Inferior parietal cortex (tissue), 1 donor: ENCODE measurements around the gene SH3YL1.
A peak's percentile ranks its signal among the peaks of the same experiment; 100 is the strongest.

ENCODE experiments used
- DNase-seq: peaks from one replicate; pipeline ENCODE4 v3.0.0-alpha.2; 2016; ENCODE audit errors: extremely low spot score

Gene SH3YL1

DNA sequence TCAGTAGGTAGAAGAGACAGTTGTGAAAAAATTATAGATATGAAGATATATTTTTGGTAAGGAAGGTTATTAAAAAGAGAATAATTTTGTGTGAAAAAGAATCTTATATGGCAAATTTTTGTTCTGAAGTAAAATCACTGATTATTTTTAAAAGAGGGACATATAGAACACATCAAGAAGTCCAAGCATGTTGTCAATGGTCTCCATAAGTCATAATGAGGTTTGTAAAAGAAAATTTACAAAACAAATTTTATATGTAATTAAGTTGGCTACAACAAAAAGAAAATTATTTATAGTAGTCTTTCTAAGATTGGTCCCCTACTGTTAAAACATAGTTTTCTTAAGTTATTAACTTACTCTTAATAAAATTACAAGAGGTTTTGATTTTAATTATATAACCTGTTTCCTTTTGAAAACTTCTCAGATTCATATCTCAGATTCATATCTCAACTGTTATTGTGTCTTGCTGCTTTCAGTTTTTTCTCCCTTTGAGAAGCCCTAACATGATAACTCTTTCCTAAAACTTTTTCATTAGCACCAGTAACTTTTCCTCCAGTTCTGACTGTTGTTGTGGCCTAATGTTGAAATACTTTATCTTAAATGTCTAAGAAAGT, 81.2 kb downstream of the SH3YL1 start:
- DNase-seq = no peak

DNA sequence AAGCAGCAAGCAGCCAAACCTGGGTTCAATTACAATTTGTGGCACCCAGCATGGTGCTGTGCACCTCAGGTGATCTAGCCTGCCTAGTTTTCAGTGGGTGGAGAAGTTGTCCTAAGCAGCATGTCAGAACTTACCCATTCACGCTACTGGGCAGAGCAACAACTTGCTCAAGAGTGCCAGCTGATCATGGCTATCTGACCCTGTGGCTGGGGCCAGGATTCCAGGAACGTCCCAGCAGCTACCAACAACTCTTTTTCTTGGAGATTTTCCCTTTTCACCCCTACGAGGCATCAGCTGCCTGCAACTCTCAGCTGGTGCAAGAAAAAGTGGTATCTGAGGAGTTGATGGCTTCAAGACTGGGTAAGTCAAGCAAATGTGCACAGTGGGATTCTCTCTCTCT, 83.5 kb downstream of the SH3YL1 start:
- no peak for DNase-seq

DNA sequence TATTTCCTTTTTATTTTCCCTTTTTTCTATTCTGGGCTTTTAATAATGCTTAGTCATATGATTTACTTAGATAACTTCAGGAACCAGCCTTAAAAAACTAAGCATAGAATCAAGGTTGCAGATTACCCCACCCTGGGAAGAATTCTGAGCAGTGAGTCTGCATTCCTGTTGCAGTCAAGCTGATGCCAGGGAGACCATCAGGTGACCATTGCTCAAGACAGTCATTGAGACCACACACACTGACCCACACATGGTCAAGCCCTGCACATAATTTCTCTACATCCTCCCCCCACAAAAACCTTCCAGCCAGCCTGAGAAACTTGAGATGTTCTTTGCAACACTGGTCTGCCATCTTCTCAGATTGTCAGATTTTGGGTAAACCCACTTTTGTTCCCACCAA, 83.9 kb downstream of the SH3YL1 start:
- DNase-seq = no peak

DNA sequence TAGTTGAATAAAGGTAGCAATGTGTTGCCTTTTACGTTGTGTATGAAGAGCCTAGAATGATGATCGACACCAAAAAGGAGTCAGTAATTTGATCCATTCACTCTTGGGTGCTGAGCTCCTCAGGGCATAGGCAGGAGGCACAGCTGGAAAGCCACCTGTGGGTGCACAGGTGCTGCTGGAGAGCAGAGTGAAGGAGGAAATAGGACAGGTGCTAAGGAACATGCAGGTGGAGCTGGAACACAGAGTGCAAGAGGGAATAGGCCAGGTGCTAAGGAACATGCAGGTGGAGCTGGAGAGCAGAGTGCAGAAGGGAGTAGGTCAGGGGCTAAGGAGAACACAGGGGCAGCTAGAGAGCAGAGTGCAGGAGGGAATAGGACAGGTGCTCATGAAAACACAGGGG, 86.1 kb downstream of the SH3YL1 start:
- DNase-seq = no peak

DNA sequence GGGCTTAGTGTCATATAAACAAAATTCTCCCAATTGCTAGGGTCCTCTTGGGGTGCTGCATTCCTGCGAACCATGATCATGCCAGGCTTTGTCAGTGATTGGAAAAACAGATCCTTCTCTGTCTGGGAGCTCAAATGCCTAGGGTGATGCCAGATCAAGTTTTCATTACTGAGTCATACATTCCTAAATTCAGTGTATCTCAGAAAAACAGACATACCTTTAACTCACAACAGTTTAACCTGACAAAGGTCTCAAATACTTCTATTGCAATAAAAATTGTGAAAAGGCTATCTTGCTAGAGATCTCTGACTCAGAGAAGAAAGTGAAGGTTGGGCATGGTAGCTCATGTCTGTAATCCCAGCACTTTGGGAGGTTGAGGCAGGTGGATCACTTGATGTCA, 86.9 kb downstream of the SH3YL1 start:
- no peak for DNase-seq

DNA sequence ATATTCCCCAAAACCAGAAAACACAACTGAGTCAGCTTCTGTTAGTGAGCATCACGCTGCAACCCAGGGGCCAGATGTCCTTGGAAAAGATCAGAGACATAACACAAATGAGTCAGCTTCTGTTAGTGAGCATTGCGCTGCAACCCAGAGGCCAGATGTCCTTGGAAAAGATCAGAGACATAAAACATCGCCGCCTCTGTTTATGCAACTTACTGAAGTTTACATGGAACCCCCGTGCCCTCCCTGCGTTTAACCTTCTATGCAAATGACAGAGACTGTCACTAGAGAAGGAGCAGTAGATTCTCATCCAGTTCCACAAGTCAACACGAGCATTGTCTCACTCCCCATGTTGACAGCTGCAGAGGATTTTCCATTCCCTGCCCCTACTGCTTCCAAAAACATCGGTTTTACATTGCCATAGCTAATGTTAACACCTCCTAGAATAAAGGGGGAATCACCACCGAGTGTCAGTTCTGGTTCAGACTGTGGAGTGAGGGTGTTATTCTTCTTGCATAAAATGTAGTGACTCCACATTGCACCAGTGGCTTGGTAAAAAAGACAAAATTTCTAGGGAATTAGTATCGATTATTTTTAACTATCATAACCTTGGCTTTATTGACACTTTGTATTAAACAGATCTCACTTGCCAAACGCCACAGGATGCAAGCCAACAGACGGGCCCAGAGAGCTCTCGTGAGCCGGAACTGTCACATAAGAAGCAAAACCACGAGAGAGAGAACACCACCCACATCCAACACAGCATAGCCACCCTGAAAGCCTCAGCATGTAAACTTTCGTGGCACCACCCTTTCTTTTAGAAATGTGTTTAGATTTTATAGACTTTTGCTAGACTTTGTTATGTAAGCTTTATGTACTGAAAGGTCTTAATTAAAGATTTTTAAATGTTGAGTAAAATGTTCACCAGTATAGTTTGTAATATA, 87.7 kb downstream of the SH3YL1 start:
- DNase-seq = no peak

DNA sequence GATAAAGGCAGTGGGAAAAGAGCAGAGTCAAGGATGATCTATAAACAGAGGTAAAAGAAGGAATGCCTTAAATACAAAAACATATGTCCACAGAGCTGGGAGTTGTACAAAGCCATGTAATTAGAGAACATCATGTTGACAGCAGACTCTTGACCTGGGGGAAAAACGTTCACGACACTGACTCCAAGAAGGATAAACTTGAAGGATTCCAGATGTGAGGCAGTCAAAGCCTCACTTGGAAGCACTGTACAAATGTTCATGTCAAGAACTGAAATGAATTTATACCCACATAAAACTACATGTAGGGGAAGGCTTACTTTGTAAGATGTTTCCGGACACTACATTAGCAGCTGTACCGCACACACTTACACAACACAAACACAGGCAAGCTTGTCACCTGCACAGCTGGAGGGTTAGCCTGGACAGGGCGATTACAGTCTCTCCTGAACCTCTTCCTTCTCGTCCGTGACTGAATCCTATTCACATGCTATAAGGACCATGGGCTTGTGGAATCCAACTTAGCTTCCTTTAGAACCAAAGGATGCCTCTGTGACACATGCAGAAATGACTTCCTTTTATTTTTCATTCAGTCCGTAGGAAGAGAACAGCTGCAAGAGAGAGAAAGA, 88.6 kb downstream of the SH3YL1 start:
- DNase-seq = no peak

DNA sequence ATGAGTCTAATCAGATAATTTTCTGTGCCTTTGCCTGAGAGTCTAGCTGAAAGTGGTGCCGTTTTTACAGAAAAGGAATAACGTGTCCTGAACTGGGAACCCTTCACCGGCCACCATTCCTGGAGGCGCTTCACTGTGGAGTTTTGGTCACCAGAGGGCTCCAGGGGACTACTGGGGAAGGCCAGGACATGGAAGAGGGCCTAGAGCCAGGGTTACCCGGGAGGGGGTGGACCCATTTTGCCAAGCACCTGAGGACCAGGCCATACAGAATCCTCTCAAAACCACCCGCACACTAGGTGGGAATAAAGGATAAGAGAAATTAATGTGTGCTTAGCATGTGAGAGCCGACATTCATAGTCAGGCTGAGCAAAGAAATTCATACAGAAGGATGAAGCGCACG, 91.7 kb downstream of the SH3YL1 start:
- DNase-seq = peak; percentile 61

DNA sequence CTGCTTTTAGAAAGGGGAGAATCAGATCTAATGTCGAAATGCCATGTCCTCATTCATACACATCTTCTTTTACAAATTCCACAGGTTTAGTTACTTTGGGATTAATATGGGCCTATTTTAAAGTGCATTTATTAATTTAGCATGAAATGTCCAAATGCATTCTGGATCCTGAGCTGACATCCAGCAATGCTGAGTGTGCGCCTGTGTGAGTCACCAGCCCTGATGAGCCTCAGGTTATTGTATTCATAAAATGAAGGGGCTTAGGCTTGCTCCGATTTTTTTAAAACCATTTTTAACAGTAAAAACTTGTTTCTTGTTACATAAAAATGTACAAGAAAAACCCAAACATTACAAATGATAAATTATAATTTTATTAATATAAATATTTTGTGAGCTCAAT, 94.1 kb downstream of the SH3YL1 start:
- no peak for DNase-seq
